Neural cell (in vitro differentiated cells): ENCODE data around the gene NELL1.

Experiments used
- EP300 ChIP-seq: fragments of 450-650 bp; conservative IDR thresholded peaks from 2 replicates; pipeline ENCODE4 v1.6.1; 2014; ENCODE audit warnings: antibody characterized with exemption, mild to moderate bottlenecking, moderate library complexity; ENCODE audit not compliant: poor library complexity, severe bottlenecking
- EZH2 ChIP-seq: fragments of 200-600, 300-800 bp; shearing (Covaris generic), sonication (generic); IDR thresholded peaks from 2 replicates; pipeline ENCODE4 v1.6.1; 2014; ENCODE audit warnings: antibody characterized with exemption, low read length, borderline replicate concordance, mild to moderate bottlenecking; ENCODE audit not compliant: insufficient read depth, poor library complexity, severe bottlenecking
- POLR2AphosphoS5 ChIP-seq: IDR thresholded peaks from 2 replicates; pipeline ENCODE4 v1.6.1; 2012
- RAD21 ChIP-seq: fragments of 450-650 bp; conservative IDR thresholded peaks from 2 replicates; pipeline ENCODE4 v1.6.1; 2014; ENCODE audit warnings: antibody characterized with exemption, mild to moderate bottlenecking, moderate library complexity
- REST ChIP-seq: IDR thresholded peaks from 2 replicates; pipeline ENCODE4 v1.6.1; 2012; ENCODE audit warnings: borderline replicate concordance
- SMC3 ChIP-seq: fragments of 450-650 bp; conservative IDR thresholded peaks from 2 replicates; pipeline ENCODE4 v1.6.1; 2014; ENCODE audit warnings: antibody characterized with exemption, mild to moderate bottlenecking, moderate library complexity; ENCODE audit not compliant: poor library complexity
- TAF1 ChIP-seq: IDR thresholded peaks from 2 replicates; pipeline ENCODE4 v1.6.1; 2012; ENCODE audit warnings: low read depth
- TF ChIP-seq, protein P1 (sequence below): fragments of 450-650 bp; IDR thresholded peaks from 2 replicates; pipeline ENCODE4 v1.5.1; 2014; ENCODE audit warnings: antibody characterized with exemption, mild to moderate bottlenecking, moderate library complexity; ENCODE audit not compliant: poor library complexity, severe bottlenecking

GRCh38 chr11:20790622-20791021 lies 121.2 kb downstream of the NELL1 start:
- TF ChIP-seq TAF1 (no peak), EP300 (no peak), SMC3 (no peak), REST (no peak), EZH2 (no peak), POLR2AphosphoS5 (no peak), RAD21 (no peak)
- TF ChIP-seq, protein P1, sequence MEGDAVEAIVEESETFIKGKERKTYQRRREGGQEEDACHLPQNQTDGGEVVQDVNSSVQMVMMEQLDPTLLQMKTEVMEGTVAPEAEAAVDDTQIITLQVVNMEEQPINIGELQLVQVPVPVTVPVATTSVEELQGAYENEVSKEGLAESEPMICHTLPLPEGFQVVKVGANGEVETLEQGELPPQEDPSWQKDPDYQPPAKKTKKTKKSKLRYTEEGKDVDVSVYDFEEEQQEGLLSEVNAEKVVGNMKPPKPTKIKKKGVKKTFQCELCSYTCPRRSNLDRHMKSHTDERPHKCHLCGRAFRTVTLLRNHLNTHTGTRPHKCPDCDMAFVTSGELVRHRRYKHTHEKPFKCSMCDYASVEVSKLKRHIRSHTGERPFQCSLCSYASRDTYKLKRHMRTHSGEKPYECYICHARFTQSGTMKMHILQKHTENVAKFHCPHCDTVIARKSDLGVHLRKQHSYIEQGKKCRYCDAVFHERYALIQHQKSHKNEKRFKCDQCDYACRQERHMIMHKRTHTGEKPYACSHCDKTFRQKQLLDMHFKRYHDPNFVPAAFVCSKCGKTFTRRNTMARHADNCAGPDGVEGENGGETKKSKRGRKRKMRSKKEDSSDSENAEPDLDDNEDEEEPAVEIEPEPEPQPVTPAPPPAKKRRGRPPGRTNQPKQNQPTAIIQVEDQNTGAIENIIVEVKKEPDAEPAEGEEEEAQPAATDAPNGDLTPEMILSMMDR, result no peak
